Measurements from ENCODE around the gene TP73. TPM values are rescaled to one million over a fixed set of nuclear protein-coding genes. Genes with fewer than 3 reads are reported as not detected.

Gene TP73
- total RNA-seq, 2 donors from 2014 or later, result 0.29 to 0.42 TPM

DNA sequence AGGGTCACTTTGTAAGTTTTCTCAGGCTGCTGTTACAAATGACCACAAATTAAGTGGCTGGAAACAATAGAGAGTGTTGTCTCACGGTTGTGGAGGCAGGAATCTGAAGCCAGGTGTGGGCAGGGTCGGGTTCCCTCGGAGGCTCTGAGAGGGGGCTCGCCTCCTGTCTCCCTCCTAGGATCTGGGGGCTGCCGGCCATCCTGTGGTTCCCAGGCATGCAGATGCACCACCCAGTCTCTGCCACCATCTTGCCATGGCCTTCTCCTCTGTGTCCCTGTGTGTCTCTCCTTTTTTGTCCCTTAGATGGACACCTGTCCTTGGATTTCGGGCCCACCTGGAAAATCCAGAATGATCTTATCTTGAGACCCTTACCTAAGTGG, 4.8 kb downstream of the TP73 start:
- Histone ChIP-seq H3K36me3 (no peaks in the 10 kb centered on the region), H3K4me3 (no peak overlapping the region), H3K9me3 (no peaks in the 10 kb centered on the region), H3K27me3 (peaks cover 35% of the 10 kb centered on the region), H3K9ac (ENCODE audit: low read depth in 2 of 2, low read length in 2 of 2) (no peak overlapping the region), H3K4me1 (no peaks in the 10 kb centered on the region), H3K27ac (no peak overlapping the region)
- DNase-seq, result no peak
- intact Hi-C loops (cut with DNase I), result no loop called here
- TF ChIP-seq, protein P1, sequence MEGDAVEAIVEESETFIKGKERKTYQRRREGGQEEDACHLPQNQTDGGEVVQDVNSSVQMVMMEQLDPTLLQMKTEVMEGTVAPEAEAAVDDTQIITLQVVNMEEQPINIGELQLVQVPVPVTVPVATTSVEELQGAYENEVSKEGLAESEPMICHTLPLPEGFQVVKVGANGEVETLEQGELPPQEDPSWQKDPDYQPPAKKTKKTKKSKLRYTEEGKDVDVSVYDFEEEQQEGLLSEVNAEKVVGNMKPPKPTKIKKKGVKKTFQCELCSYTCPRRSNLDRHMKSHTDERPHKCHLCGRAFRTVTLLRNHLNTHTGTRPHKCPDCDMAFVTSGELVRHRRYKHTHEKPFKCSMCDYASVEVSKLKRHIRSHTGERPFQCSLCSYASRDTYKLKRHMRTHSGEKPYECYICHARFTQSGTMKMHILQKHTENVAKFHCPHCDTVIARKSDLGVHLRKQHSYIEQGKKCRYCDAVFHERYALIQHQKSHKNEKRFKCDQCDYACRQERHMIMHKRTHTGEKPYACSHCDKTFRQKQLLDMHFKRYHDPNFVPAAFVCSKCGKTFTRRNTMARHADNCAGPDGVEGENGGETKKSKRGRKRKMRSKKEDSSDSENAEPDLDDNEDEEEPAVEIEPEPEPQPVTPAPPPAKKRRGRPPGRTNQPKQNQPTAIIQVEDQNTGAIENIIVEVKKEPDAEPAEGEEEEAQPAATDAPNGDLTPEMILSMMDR (IDR thresholded peaks at IDR 0.05), result no peak

DNA sequence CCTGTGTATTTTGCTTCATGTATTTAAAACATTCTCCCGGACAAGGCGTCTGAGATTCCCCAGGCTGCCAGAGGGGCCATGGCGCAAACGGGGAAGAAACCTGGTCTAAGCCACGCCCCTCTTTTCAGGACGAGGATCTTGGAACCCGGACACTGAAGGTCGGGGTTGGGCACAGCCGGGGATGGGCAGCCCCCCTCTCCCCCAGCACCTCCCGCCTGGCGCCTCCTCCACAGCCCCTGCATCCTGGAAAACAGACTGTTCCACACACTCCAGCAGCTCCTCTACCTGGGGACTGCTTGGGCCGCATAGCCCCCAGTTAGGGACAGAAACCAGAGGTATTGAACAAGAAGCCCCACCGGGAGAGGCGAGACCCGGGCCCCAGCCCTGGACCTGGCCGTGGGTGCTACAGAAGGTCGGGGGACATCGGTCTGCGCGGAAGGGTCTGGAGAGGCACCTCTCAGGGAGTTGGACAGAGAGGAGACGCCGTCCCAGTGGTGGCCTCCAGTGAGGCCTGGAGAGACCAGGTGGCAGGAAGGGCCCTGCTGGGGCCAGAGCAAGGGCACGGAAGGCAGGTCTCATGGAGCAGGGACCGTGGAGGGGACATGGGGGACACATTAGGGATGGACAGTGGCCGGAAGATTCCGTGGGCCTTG, 5.4 kb downstream of the TP73 start:
- TF ChIP-seq, protein P1 (IDR thresholded peaks at IDR 0.05), result no peak
- no peak overlapping the region for H3K4me3 ChIP-seq
- no peak for DNase-seq

DNA sequence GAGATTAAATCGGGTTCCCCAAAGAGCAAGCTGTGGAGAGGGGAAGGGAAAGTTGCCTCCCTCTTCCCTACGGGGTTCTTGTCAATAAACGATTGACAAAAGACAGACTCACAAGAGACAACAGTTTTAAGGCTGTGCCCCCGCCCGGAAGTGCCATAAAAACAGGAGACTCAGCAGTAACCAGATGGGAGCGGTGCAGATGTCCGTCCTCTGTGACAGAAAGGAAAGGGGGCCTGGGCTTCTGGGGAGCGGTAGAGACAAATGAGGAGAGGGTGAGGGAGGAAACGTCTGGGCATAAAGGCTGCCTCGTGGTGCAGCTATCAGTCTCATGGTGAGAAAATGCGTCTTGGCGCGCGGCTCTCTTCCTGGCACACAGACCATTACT, 5.9 kb downstream of the TP73 start:
- H3K27me3 ChIP-seq, result peaks cover 23% of the 10 kb centered on the region

More for the DNA sequence above, 5.4 kb downstream of the TP73 start:
- Histone ChIP-seq H3K4me1 (no peaks in the 10 kb centered on the region), H3K27me3 (peaks cover 28% of the 10 kb centered on the region), H3K36me3 (no peaks in the 10 kb centered on the region), H3K9me3 (no peaks in the 10 kb centered on the region), H3K9ac (ENCODE audit: low read depth in 2 of 2, low read length in 2 of 2) (no peak overlapping the region), H3K27ac (no peak overlapping the region)
- intact Hi-C loops (cut with DNase I), result no loop called here

DNA sequence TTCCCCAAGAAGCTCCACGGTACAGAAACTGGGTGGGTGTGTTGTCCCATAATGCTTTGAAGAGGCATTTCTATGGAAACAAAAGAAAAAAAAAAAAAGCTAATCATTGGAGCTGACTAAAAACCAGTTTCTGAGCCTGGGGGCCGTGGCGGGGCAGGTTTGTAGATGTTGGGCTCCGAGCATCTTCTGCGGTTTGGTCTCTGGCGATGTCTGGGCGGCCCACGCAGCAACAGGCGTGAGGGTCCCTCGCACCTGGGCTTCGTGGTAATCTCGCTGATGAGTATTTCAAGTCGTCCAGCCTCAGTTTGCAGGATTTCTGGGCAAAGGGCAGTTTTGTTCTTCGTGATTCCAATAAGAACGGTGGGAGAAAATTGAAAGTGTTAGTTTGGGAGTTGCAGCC, 6.8 kb downstream of the TP73 start:
- peaks cover 15% of the 10 kb centered on the region for H3K27me3 ChIP-seq
- DNase-seq, result no peak
- no peaks in the 10 kb centered on the region for H3K4me1 ChIP-seq

More for the DNA sequence above, 5.9 kb downstream of the TP73 start:
- H3K4me1 ChIP-seq, result no peaks in the 10 kb centered on the region
- H3K9me3 ChIP-seq, result no peaks in the 10 kb centered on the region
- TF ChIP-seq, protein P1 (IDR thresholded peaks at IDR 0.05), result no peak
- no peaks in the 10 kb centered on the region for H3K36me3 ChIP-seq
- DNase-seq, result no peak
- H3K9ac ChIP-seq (ENCODE audit: low read depth in 2 of 2, low read length in 2 of 2), result no peak overlapping the region
- no peak overlapping the region for H3K4me3 ChIP-seq
- intact Hi-C loops (cut with DNase I), result no loop called here
- H3K27ac ChIP-seq, result no peak overlapping the region

DNA sequence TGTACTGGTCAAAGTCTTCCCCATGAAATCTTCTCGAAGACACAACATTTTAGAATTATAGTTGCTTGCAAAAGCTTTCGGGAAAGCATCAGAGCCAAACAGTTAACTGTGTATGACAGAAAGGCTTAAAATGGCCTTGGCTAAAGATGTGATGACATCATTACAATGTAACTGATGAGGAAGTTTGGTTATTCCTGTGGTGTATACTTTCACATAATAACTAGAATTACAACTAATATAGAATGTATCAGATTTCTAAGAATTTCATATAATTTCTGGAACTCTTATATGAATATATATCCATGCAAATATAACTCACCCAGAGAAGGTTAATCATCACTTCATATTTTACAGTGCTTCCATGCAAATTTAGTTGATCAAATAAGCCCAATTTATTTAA, 8.4 kb downstream of the TP73 start:
- Histone ChIP-seq H3K27ac (no peak overlapping the region), H3K4me1 (no peaks in the 10 kb centered on the region), H3K27me3 (peaks cover under 1% of the 10 kb centered on the region), H3K9me3 (no peaks in the 10 kb centered on the region), H3K9ac (ENCODE audit: low read depth in 2 of 2, low read length in 2 of 2) (no peak overlapping the region), H3K36me3 (no peaks in the 10 kb centered on the region), H3K4me3 (no peak overlapping the region)
- intact Hi-C loops (cut with DNase I), result no loop called here
- DNase-seq, result no peak
- TF ChIP-seq, protein P1 (IDR thresholded peaks at IDR 0.05), result no peak

More for the DNA sequence above, 6.8 kb downstream of the TP73 start:
- Histone ChIP-seq H3K36me3 (no peaks in the 10 kb centered on the region), H3K4me3 (no peak overlapping the region), H3K9me3 (no peaks in the 10 kb centered on the region), H3K9ac (ENCODE audit: low read depth in 2 of 2, low read length in 2 of 2) (no peak overlapping the region), H3K27ac (no peak overlapping the region)
- intact Hi-C loops (cut with DNase I), result no loop called here
- TF ChIP-seq, protein P1 (IDR thresholded peaks at IDR 0.05), result no peak

Measured in colonic mucosa (tissue), 4 donors.